Measurements from ENCODE around the gene SECTM1.

The SECTM1 gene

DNA sequence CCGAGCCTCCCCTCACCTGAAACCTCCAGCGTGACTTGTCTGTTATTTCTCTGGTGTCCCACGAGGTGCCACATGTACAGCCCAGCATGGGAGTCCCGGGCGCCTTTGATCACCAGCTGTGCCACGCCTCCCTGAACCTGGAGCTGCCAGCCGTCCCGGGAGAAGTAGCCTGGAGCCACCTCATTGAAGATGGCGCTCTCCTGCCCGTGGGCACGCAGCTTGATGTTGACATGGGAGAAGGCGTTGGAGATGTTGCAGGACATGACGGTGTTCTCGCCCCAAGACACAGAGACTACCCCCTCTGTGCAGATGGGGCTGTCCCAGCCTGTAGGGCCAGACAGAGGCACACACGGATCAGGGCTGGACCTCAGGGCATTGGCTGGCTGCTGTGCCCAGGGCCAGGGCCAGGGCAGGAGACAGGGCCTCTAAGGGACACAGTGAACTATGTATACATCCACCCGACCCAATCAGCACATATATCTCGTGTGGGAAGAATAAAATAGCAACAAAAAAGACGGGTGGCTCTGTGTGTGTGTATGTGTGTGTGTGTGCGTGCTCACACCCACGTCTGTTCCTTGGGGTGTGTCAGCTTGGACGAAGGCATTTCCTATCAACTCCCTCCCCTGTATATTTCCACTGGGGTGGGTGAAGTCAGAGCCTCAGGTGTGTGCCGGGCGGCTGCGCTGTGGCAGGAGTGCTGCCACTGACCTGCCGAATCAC is 8.8 kb downstream of the SECTM1 start:
- no peak for DNase-seq (ENCODE audit: low read depth, low spot score)
- Histone ChIP-seq H3K9me3 (ENCODE audit: control insufficient read depth, insufficient read depth, low read length) (no peaks in the 10 kb centered on the region), H3K27ac (ENCODE audit: low read length) (no peak overlapping the region), H3K36me3 (ENCODE audit: control insufficient read depth, insufficient read depth, low read length) (no peaks in the 10 kb centered on the region), H3K4me3 (ENCODE audit: low read length) (no peak overlapping the region), H3K27me3 (ENCODE audit: control insufficient read depth, insufficient read depth, low read length) (no peaks in the 10 kb centered on the region), H3K4me1 (ENCODE audit: control insufficient read depth, insufficient read depth, low read length) (peaks cover 4% of the 10 kb centered on the region)
- whole genome bisulfite sequencing (ENCODE audit: insufficient coverage, insufficient read length) = no CpG with 5 or more reads among the region's 25 CpGs

GRCh38 chr17:82323514-82324234 is 9.9 kb downstream of the SECTM1 start:
- Histone ChIP-seq H3K4me3 (ENCODE audit: low read length) (no peak overlapping the region), H3K4me1 (ENCODE audit: control insufficient read depth, insufficient read depth, low read length) (peaks cover 4% of the 10 kb centered on the region), H3K9me3 (ENCODE audit: control insufficient read depth, insufficient read depth, low read length) (no peaks in the 10 kb centered on the region), H3K36me3 (ENCODE audit: control insufficient read depth, insufficient read depth, low read length) (no peaks in the 10 kb centered on the region), H3K27ac (ENCODE audit: low read length) (no peak overlapping the region), H3K27me3 (ENCODE audit: control insufficient read depth, insufficient read depth, low read length) (no peaks in the 10 kb centered on the region)
- DNase-seq (ENCODE audit: low read depth, low spot score) = no peak
- no CpG with 5 or more reads among the region's 21 CpGs for WGBS (ENCODE audit: insufficient coverage, insufficient read length)

DNA sequence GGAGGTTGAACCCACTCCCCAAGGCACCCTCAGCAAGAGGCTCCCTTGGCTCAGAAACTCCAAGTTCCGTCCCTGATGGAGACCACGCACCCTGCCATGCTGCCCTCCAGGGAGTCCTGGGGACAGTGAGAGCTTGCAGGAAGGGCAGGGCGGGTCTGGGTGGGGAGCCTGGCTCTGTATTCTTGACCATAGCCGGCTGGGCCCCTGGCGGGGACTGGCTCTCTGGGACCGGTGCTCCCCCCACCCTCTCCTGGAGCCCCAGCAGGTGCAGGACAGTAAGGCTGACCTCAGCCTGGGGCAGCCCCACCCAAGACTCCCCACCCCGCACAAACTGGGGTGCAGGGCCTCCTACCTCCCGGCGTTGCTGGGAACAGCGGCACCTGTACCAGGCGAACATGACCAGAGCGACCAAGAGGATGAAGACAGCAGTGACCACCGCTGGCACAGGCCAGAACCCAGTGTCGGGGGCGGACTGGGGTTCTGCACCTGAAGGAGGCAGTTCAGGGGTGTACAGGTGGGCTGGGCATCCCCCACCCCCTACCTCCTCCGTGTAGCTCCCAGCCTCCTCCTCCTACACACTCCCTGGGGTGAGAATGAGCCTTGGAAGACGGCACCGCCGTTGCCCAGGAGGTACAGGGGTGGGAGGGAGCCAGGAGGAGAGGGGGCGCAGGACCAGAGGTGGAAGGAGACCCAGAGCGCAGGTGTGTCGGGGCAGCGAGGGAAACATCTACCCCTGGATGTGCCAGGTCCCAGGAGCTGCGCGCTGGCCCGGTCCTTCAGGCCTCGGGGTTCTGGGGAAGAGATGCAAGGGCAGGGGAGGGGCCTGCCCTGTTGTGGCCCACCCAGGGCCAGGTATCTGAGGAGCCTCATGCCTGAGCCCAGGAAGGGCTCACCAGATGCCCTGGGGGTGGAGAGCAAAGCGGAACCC is 10.8 kb downstream of the SECTM1 start:
- no peak for DNase-seq (ENCODE audit: low read depth, low spot score)
- Histone ChIP-seq H3K4me3 (ENCODE audit: low read length) (no peak overlapping the region), H3K27ac (ENCODE audit: low read length) (no peak overlapping the region), H3K27me3 (ENCODE audit: control insufficient read depth, insufficient read depth, low read length) (no peaks in the 10 kb centered on the region), H3K9me3 (ENCODE audit: control insufficient read depth, insufficient read depth, low read length) (no peaks in the 10 kb centered on the region), H3K36me3 (ENCODE audit: control insufficient read depth, insufficient read depth, low read length) (no peaks in the 10 kb centered on the region), H3K4me1 (ENCODE audit: control insufficient read depth, insufficient read depth, low read length) (peaks cover 2% of the 10 kb centered on the region)
- no CpG with 5 or more reads among the region's 28 CpGs for WGBS (ENCODE audit: insufficient coverage, insufficient read length)

GRCh38 chr17:82321947-82322466 is 11.6 kb downstream of the SECTM1 start:
- Histone ChIP-seq H3K27me3 (ENCODE audit: control insufficient read depth, insufficient read depth, low read length) (no peaks in the 10 kb centered on the region), H3K27ac (ENCODE audit: low read length) (no peak overlapping the region), H3K36me3 (ENCODE audit: control insufficient read depth, insufficient read depth, low read length) (no peaks in the 10 kb centered on the region), H3K4me1 (ENCODE audit: control insufficient read depth, insufficient read depth, low read length) (peaks cover 2% of the 10 kb centered on the region), H3K9me3 (ENCODE audit: control insufficient read depth, insufficient read depth, low read length) (no peaks in the 10 kb centered on the region), H3K4me3 (ENCODE audit: low read length) (no peak overlapping the region)
- DNase-seq (ENCODE audit: low read depth, low spot score) = no peak
- no CpG with 5 or more reads among the region's 21 CpGs for WGBS (ENCODE audit: insufficient coverage, insufficient read length)

- DNase-seq (ENCODE audit: low read depth, low spot score) = no peak
- Histone ChIP-seq H3K4me3 (ENCODE audit: low read length) (no peak overlapping the region), H3K4me1 (ENCODE audit: control insufficient read depth, insufficient read depth, low read length) (no peaks in the 10 kb centered on the region), H3K36me3 (ENCODE audit: control insufficient read depth, insufficient read depth, low read length) (no peaks in the 10 kb centered on the region), H3K27ac (ENCODE audit: low read length) (no peak overlapping the region), H3K9me3 (ENCODE audit: control insufficient read depth, insufficient read depth, low read length) (no peaks in the 10 kb centered on the region), H3K27me3 (ENCODE audit: control insufficient read depth, insufficient read depth, low read length) (no peaks in the 10 kb centered on the region)
- WGBS (ENCODE audit: insufficient coverage, insufficient read length) = no CpG with 5 or more reads among the region's 65 CpGs
These were observed 12.3 kb downstream of the SECTM1 start for GRCh38 chr17:82320956-82321927.

GRCh38 chr17:82320140-82320840 is 13.3 kb downstream of the SECTM1 start:
- no peaks in the 10 kb centered on the region for H3K36me3 ChIP-seq (ENCODE audit: control insufficient read depth, insufficient read depth, low read length)
- WGBS (ENCODE audit: insufficient coverage, insufficient read length) = no CpG with 5 or more reads among the region's 26 CpGs
- H3K4me3 ChIP-seq (ENCODE audit: low read length) = no peak overlapping the region
- H3K27me3 ChIP-seq (ENCODE audit: control insufficient read depth, insufficient read depth, low read length) = no peaks in the 10 kb centered on the region
- H3K4me1 ChIP-seq (ENCODE audit: control insufficient read depth, insufficient read depth, low read length) = no peaks in the 10 kb centered on the region
- H3K9me3 ChIP-seq (ENCODE audit: control insufficient read depth, insufficient read depth, low read length) = no peaks in the 10 kb centered on the region
- no peak overlapping the region for H3K27ac ChIP-seq (ENCODE audit: low read length)
- DNase-seq (ENCODE audit: low read depth, low spot score) = no peak

DNA sequence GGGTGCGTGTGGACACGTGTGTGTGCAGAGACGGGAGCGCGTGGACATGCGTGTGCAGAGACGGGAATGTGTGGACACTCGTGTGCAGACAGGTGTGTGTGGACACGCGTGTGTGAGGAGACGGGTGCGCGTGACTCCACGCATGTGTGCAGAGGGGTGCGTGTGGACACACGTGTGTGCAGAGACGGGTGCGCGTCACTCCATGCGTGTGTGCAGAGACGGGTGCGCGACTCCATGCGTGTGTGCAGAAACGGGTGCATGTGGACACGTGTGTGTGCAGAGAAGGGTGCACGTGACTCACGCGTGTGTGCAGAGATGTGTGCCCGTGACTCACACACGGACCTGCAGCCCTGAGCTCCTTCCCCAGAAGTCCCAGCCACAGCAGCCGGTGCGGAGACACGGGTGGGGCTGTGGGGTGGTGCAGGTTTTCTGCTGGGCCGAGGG is 13.9 kb downstream of the SECTM1 start:
- no peak for DNase-seq (ENCODE audit: low read depth, low spot score)
- H3K4me1 ChIP-seq (ENCODE audit: control insufficient read depth, insufficient read depth, low read length) = no peaks in the 10 kb centered on the region
- no peak overlapping the region for H3K27ac ChIP-seq (ENCODE audit: low read length)
- no peak overlapping the region for H3K4me3 ChIP-seq (ENCODE audit: low read length)
- no peaks in the 10 kb centered on the region for H3K9me3 ChIP-seq (ENCODE audit: control insufficient read depth, insufficient read depth, low read length)
- no peaks in the 10 kb centered on the region for H3K36me3 ChIP-seq (ENCODE audit: control insufficient read depth, insufficient read depth, low read length)
- no CpG with 5 or more reads among the region's 35 CpGs for WGBS (ENCODE audit: insufficient coverage, insufficient read length)
- no peaks in the 10 kb centered on the region for H3K27me3 ChIP-seq (ENCODE audit: control insufficient read depth, insufficient read depth, low read length)

DNA sequence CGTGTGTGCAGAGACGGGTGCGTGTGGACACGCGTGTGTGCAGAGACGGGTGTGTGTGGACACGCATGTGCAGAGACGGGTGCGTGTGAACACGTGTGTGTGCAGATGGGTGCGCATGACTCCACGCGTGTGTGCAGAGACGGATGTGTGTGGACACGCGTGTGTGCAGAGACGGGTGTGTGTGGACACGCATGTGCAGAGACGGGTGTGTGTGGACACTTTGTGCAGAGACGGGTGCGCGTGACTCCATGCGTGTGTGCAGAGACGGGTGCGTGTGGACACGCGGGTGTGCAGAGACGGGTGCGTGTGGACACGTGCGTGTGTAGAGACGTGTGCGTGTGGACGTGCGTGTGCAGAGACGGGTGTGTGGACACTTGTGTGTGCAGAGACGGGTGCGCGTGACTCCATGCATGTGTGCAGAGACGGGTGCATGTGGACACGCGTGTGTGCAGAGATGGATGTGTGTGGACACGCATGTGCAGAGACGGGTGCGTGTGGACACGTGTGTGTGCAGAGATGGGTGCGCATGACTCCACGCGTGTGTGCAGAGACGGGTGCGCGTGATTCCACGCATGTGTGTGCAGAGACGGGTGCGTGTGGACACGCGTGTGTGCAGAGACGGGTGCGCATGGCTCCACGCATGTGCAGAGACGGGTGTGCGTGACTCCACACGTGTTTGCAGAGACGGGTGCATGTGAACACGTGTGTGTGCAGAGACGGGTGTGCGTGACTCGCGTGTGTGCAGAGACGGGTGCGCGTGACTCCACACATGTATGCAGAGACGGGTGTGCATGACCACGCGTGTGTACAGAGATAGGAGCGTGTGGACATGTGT is 14.6 kb downstream of the SECTM1 start:
- no peaks in the 10 kb centered on the region for H3K9me3 ChIP-seq (ENCODE audit: control insufficient read depth, insufficient read depth, low read length)
- H3K27ac ChIP-seq (ENCODE audit: low read length) = no peak overlapping the region
- H3K27me3 ChIP-seq (ENCODE audit: control insufficient read depth, insufficient read depth, low read length) = no peaks in the 10 kb centered on the region
- no peaks in the 10 kb centered on the region for H3K4me1 ChIP-seq (ENCODE audit: control insufficient read depth, insufficient read depth, low read length)
- H3K36me3 ChIP-seq (ENCODE audit: control insufficient read depth, insufficient read depth, low read length) = no peaks in the 10 kb centered on the region
- WGBS (ENCODE audit: insufficient coverage, insufficient read length) = no CpG with 5 or more reads among the region's 76 CpGs
- no peak overlapping the region for H3K4me3 ChIP-seq (ENCODE audit: low read length)
- no peak for DNase-seq (ENCODE audit: low read depth, low spot score)

GRCh38 chr17:82318169-82318498 is 15.4 kb downstream of the SECTM1 start:
- H3K4me1 ChIP-seq (ENCODE audit: control insufficient read depth, insufficient read depth, low read length) = no peaks in the 10 kb centered on the region
- H3K27ac ChIP-seq (ENCODE audit: low read length) = no peak overlapping the region
- no CpG with 5 or more reads among the region's 20 CpGs for WGBS (ENCODE audit: insufficient coverage, insufficient read length)
- no peaks in the 10 kb centered on the region for H3K36me3 ChIP-seq (ENCODE audit: control insufficient read depth, insufficient read depth, low read length)
- H3K4me3 ChIP-seq (ENCODE audit: low read length) = no peak overlapping the region
- DNase-seq (ENCODE audit: low read depth, low spot score) = no peak
- no peaks in the 10 kb centered on the region for H3K27me3 ChIP-seq (ENCODE audit: control insufficient read depth, insufficient read depth, low read length)
- no peaks in the 10 kb centered on the region for H3K9me3 ChIP-seq (ENCODE audit: control insufficient read depth, insufficient read depth, low read length)
